ENCODE measurements around the gene BAZ2B. TPM values are rescaled to one million over a fixed set of nuclear protein-coding genes. Genes with fewer than 3 reads are reported as not detected.
A peak's percentile ranks its signal among the peaks of the same experiment; 100 is the strongest.

BAZ2B gene
- total and polyA plus RNA-seq, 2 experiments from 2014 or later: 51.7 to 62.9 TPM

DNA sequence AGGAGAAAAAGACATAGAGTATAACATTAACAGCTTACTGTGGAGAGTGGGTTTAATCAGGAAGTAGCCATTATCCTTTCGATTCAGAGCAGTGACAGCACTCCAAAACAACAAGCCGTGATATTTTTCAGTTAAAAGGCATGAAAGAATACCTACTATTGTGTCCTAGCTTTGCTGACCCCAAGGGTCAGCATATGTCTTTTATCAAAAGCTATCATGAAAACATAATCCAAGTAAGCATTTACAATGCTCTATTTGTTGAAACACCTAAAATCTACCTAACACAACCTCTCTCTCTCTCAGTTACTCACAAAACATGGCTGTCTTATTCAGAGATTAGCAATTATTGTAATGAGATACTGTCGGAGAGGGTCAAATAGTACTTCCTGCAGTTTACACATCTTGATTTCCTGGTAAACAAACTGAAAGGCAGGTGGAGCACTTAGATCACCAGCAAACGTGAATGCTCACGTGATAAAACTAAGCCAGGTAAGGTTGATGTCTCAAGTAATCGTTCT is 100.0 kb downstream of the BAZ2B start:
- Histone ChIP-seq H3K4me3 (no peak overlapping the region), H3K4me1 (ENCODE audit: insufficient read depth) (peaks cover 15% of the 10 kb centered on the region), H3K79me2 (replicated peaks; ENCODE audit: insufficient read depth) (peaks cover 29% of the 10 kb centered on the region), H2AFZ (no peak overlapping the region), H3K27ac (ENCODE audit: low read depth) (peak overlapping the region; percentile 64), H3K4me2 (peak overlapping the region; percentile 19; the same call in 1 of the 2 replicates), H3K9me2 (ENCODE audit: insufficient read depth) (no peaks in the 10 kb centered on the region), H3K36me3 (ENCODE audit: insufficient read depth) (no peaks in the 10 kb centered on the region), H3F3A (replicated peaks; ENCODE audit: low read depth) (no peaks in the 10 kb centered on the region), H4K20me1 (replicated peaks; ENCODE audit: insufficient read depth) (no peaks in the 10 kb centered on the region), H3K27me3 (ENCODE audit: insufficient read depth) (no peaks in the 10 kb centered on the region)
- H3K27ac Mint-ChIP-seq: peak overlapping the region; percentile 92
- peak overlapping the region; percentile 59 for H3K4me3 Mint-ChIP-seq
- DNase-seq (ENCODE audit: low spot score) (peak; percentile 53), ATAC-seq (peak; percentile 71)
- H3K9me3 Mint-ChIP-seq: no peaks in the 10 kb centered on the region; the same call in 2 of the 3 replicates
- no peaks in the 10 kb centered on the region for H3K27me3 Mint-ChIP-seq (ENCODE audit: insufficient read depth, low read depth, poor library complexity)
- peaks cover 35% of the 10 kb centered on the region for H3K4me1 Mint-ChIP-seq
- H3K36me3 Mint-ChIP-seq (ENCODE audit: low read depth): peaks cover 3% of the 10 kb centered on the region; the same call in 1 of the 3 replicates
- TF ChIP-seq, protein P1, sequence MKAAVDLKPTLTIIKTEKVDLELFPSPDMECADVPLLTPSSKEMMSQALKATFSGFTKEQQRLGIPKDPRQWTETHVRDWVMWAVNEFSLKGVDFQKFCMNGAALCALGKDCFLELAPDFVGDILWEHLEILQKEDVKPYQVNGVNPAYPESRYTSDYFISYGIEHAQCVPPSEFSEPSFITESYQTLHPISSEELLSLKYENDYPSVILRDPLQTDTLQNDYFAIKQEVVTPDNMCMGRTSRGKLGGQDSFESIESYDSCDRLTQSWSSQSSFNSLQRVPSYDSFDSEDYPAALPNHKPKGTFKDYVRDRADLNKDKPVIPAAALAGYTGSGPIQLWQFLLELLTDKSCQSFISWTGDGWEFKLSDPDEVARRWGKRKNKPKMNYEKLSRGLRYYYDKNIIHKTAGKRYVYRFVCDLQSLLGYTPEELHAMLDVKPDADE (IDR thresholded peaks at IDR 0.05): no peak
- TF ChIP-seq STAT1 (IDR thresholded peaks at IDR 0.05; ENCODE audit: unreplicated experiment) (no peak), NANOG (IDR thresholded peaks at IDR 0.05; ENCODE audit: borderline replicate concordance) (no peak)
- TF ChIP-seq, protein P2, sequence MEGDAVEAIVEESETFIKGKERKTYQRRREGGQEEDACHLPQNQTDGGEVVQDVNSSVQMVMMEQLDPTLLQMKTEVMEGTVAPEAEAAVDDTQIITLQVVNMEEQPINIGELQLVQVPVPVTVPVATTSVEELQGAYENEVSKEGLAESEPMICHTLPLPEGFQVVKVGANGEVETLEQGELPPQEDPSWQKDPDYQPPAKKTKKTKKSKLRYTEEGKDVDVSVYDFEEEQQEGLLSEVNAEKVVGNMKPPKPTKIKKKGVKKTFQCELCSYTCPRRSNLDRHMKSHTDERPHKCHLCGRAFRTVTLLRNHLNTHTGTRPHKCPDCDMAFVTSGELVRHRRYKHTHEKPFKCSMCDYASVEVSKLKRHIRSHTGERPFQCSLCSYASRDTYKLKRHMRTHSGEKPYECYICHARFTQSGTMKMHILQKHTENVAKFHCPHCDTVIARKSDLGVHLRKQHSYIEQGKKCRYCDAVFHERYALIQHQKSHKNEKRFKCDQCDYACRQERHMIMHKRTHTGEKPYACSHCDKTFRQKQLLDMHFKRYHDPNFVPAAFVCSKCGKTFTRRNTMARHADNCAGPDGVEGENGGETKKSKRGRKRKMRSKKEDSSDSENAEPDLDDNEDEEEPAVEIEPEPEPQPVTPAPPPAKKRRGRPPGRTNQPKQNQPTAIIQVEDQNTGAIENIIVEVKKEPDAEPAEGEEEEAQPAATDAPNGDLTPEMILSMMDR (conservative IDR thresholded peaks at IDR 0.05; ENCODE audit: low read depth in 2 of 2): peak in 1 of 2 experiments; percentile 55; a peak in 2 of 4 replicates

DNA sequence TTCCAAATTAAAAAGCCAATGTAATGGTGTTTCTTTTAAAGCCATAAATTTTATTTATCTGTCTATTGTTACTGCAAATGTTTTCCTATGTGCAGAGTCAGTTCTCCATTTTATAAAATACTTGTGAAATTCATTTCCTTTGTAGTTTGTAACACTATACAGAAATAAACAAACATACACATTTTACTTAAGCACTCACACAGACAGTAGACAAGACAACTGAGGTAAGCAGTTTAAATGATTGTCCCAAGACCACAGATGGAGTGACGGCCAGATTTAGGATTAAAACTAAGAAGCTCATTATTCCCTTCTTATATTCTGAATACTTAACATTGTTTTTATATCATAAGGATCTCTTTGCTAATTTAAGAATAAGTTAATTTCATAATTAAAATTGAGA is 100.9 kb downstream of the BAZ2B start:
- H3K4me3 ChIP-seq: no peak overlapping the region
- H3K9me3 Mint-ChIP-seq: no peaks in the 10 kb centered on the region; the same call in 2 of the 3 replicates
- H3K4me2 ChIP-seq: no peak overlapping the region
- no peak for TF ChIP-seq POLR2AphosphoS5 (IDR thresholded peaks at IDR 0.05; ENCODE audit: low read depth)
- no peak for TF ChIP-seq JUNB (IDR thresholded peaks at IDR 0.05; ENCODE audit: unreplicated experiment)
- TF ChIP-seq, protein P3, sequence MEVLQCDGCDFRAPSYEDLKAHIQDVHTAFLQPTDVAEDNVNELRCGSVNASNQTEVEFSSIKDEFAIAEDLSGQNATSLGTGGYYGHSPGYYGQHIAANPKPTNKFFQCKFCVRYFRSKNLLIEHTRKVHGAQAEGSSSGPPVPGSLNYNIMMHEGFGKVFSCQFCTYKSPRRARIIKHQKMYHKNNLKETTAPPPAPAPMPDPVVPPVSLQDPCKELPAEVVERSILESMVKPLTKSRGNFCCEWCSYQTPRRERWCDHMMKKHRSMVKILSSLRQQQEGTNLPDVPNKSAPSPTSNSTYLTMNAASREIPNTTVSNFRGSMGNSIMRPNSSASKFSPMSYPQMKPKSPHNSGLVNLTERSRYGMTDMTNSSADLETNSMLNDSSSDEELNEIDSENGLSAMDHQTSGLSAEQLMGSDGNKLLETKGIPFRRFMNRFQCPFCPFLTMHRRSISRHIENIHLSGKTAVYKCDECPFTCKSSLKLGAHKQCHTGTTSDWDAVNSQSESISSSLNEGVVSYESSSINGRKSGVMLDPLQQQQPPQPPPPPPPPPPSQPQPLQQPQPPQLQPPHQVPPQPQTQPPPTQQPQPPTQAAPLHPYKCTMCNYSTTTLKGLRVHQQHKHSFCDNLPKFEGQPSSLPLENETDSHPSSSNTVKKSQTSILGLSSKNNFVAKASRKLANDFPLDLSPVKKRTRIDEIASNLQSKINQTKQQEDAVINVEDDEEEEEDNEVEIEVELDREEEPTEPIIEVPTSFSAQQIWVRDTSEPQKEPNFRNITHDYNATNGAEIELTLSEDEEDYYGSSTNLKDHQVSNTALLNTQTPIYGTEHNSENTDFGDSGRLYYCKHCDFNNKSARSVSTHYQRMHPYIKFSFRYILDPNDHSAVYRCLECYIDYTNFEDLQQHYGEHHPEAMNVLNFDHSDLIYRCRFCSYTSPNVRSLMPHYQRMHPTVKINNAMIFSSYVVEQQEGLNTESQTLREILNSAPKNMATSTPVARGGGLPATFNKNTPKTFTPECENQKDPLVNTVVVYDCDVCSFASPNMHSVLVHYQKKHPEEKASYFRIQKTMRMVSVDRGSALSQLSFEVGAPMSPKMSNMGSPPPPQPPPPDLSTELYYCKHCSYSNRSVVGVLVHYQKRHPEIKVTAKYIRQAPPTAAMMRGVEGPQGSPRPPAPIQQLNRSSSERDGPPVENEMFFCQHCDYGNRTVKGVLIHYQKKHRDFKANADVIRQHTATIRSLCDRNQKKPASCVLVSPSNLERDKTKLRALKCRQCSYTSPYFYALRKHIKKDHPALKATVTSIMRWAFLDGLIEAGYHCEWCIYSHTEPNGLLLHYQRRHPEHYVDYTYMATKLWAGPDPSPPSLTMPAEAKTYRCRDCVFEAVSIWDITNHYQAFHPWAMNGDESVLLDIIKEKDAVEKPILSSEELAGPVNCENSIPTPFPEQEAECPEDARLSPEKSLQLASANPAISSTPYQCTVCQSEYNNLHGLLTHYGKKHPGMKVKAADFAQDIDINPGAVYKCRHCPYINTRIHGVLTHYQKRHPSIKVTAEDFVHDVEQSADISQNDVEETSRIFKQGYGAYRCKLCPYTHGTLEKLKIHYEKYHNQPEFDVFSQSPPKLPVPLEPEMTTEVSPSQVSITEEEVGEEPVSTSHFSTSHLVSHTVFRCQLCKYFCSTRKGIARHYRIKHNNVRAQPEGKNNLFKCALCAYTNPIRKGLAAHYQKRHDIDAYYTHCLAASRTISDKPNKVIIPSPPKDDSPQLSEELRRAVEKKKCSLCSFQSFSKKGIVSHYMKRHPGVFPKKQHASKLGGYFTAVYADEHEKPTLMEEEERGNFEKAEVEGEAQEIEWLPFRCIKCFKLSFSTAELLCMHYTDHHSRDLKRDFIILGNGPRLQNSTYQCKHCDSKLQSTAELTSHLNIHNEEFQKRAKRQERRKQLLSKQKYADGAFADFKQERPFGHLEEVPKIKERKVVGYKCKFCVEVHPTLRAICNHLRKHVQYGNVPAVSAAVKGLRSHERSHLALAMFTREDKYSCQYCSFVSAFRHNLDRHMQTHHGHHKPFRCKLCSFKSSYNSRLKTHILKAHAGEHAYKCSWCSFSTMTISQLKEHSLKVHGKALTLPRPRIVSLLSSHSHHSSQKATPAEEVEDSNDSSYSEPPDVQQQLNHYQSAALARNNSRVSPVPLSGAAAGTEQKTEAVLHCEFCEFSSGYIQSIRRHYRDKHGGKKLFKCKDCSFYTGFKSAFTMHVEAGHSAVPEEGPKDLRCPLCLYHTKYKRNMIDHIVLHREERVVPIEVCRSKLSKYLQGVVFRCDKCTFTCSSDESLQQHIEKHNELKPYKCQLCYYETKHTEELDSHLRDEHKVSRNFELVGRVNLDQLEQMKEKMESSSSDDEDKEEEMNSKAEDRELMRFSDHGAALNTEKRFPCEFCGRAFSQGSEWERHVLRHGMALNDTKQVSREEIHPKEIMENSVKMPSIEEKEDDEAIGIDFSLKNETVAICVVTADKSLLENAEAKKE (CRISPR knock-in tag; IDR thresholded peaks at IDR 0.05): no peak
- TF ChIP-seq, protein P1 (IDR thresholded peaks at IDR 0.05): no peak
- no peak for TF ChIP-seq STAT1 (IDR thresholded peaks at IDR 0.05; ENCODE audit: unreplicated experiment)

More for the DNA sequence above, 100.9 kb downstream of the BAZ2B start:
- Mint-ChIP-seq H3K27ac (peak overlapping the region; percentile 68; the same call in 1 of the 2 replicates), H3K27me3 (ENCODE audit: insufficient read depth, low read depth, poor library complexity) (no peaks in the 10 kb centered on the region), H3K36me3 (ENCODE audit: low read depth) (peaks cover 3% of the 10 kb centered on the region; the same call in 1 of the 3 replicates), H3K4me3 (no peak overlapping the region), H3K4me1 (peaks cover 35% of the 10 kb centered on the region)
- ATAC-seq: no peak
- Histone ChIP-seq H3K4me1 (ENCODE audit: insufficient read depth) (peaks cover 15% of the 10 kb centered on the region), H4K20me1 (replicated peaks; ENCODE audit: insufficient read depth) (no peaks in the 10 kb centered on the region), H3K36me3 (ENCODE audit: insufficient read depth) (no peaks in the 10 kb centered on the region), H3F3A (replicated peaks; ENCODE audit: low read depth) (no peaks in the 10 kb centered on the region), H3K27ac (ENCODE audit: low read depth) (no peak overlapping the region), H3K9me2 (ENCODE audit: insufficient read depth) (no peaks in the 10 kb centered on the region), H3K27me3 (ENCODE audit: insufficient read depth) (no peaks in the 10 kb centered on the region), H2AFZ (no peak overlapping the region), H3K79me2 (replicated peaks; ENCODE audit: insufficient read depth) (peaks cover 24% of the 10 kb centered on the region)
- DNase-seq (ENCODE audit: low spot score): no peak

Measured in GM23338 (cell line).